H1 (cell line): ENCODE measurements around the gene DUOXA2. TPM values are rescaled to one million over a fixed set of nuclear protein-coding genes. Genes with fewer than 3 reads are reported as not detected.

Source experiments
- CTCF ChIA-PET: fragments of 300-600 bp; sonication (Branson Sonifier 250); formaldehyde crosslinking; loops from one replicate; lab custom pipeline; 2021; ENCODE audit not compliant: partially characterized antibody; lab: Charles Lee
- POLR2A ChIA-PET: fragments of 300-600 bp; sonication (Branson Sonifier 250); formaldehyde crosslinking; loops from one replicate; lab custom pipeline; 2021; ENCODE audit warnings: inconsistent platforms; ENCODE audit not compliant: partially characterized antibody; lab: Charles Lee
- DNase-seq, 2 experiments: peaks; one replicate each; pipeline versions ENCODE4 v3.0.0 to v3.0.0-alpha.2; 2010 to 2022; ENCODE audit warnings: low spot score in 2 of 2, low read depth in 1 of 2, mixed read lengths in 1 of 2
- FAIRE-seq: peaks from 2 replicates; lab custom pipeline; 2011; peaks lifted over from hg19 to GRCh38; lab: Jason Lieb, UNC
- H2AFZ ChIP-seq: 2 replicates; pipeline ENCODE4 v1.8.1; 2012; ENCODE audit warnings: low read length, inconsistent platforms
- H2AK5ac ChIP-seq: 2 replicates; pipeline ENCODE4 v1.6.1; 2013; ENCODE audit warnings: low read depth, low read length
- H2BK120ac ChIP-seq: replicated peaks from 2 replicates; pipeline ENCODE3; 2013; ENCODE audit warnings: low read depth, low read length, inconsistent platforms
- H2BK12ac ChIP-seq: 2 replicates; pipeline ENCODE4 v1.6.1; 2013; ENCODE audit warnings: low read depth, low read length
- H2BK15ac ChIP-seq: 2 replicates; pipeline ENCODE4 v1.6.1; 2013; ENCODE audit warnings: low read length
- H2BK20ac ChIP-seq: 2 replicates; pipeline ENCODE4 v1.6.1; 2013; ENCODE audit warnings: low read length
- H2BK5ac ChIP-seq: 2 replicates; pipeline ENCODE4 v1.6.1; 2013; ENCODE audit warnings: low read depth, low read length
- H3K14ac ChIP-seq: 2 replicates; pipeline ENCODE4 v1.6.1; 2013; ENCODE audit warnings: inconsistent platforms; ENCODE audit not compliant: insufficient read length
- H3K18ac ChIP-seq: 2 replicates; pipeline ENCODE4 v1.6.1; 2013; ENCODE audit warnings: low read length; ENCODE audit errors: extremely low read depth
- H3K23ac ChIP-seq: 2 replicates; pipeline ENCODE4 v1.6.1; 2013; ENCODE audit warnings: inconsistent platforms; ENCODE audit not compliant: insufficient read length
- H3K23me2 ChIP-seq: 2 replicates; pipeline ENCODE4 v1.6.1; 2013; ENCODE audit warnings: low read depth, low read length
- H3K27ac ChIP-seq: 2 replicates; pipeline ENCODE4 v1.6.1; 2011; ENCODE audit warnings: low read depth, low read length, inconsistent platforms
- H3K27me3 ChIP-seq, 4 experiments: replicated peaks in 1 of 4; 1 replicate in 1 of 4; 2 replicates in 3 of 4; pipeline versions ENCODE4 v1.6.1 to v1.8.1; 2011 to 2013; ENCODE audit warnings: low read length in 3 of 4, mild to moderate bottlenecking in 3 of 4, inconsistent platforms in 2 of 4, mixed read lengths in 2 of 4, moderate library complexity in 1 of 4; ENCODE audit not compliant: control insufficient read depth in 3 of 4, insufficient read depth in 3 of 4; ENCODE audit errors: extremely low read depth in 1 of 4
- H3K36me3 ChIP-seq, 4 experiments: 2 replicates each; pipeline versions ENCODE4 v1.6.1 to v1.8.1; 2011 to 2013; ENCODE audit warnings: mild to moderate bottlenecking in 4 of 4, low read length in 3 of 4, moderate library complexity in 2 of 4, control low read depth in 1 of 4, inconsistent platforms in 1 of 4; ENCODE audit not compliant: insufficient read depth in 4 of 4, control insufficient read depth in 2 of 4
- H3K4ac ChIP-seq: replicated peaks from 2 replicates; pipeline ENCODE3; 2013; ENCODE audit warnings: low read length, low read depth, mixed read lengths, inconsistent platforms; ENCODE audit not compliant: insufficient read length
- H3K4me1 ChIP-seq, 4 experiments: replicated peaks in 1 of 4; 1 replicate in 1 of 4; 2 replicates in 3 of 4; pipeline versions ENCODE4 v1.6.1 to v1.8.1; 2011 to 2013; ENCODE audit warnings: low read length in 3 of 4, inconsistent platforms in 2 of 4, mixed read lengths in 1 of 4; ENCODE audit not compliant: insufficient read depth in 4 of 4, control insufficient read depth in 3 of 4
- H3K4me2 ChIP-seq, 2 experiments: 2 replicates each; pipeline versions ENCODE4 v1.6.1 to v1.8.1; 2011 to 2013; ENCODE audit warnings: low read depth in 2 of 2, low read length in 2 of 2, control low read depth in 1 of 2, inconsistent platforms in 1 of 2, mild to moderate bottlenecking in 1 of 2; ENCODE audit not compliant: insufficient read depth in 1 of 2
- H3K4me3 ChIP-seq, 4 experiments: fragments of 200-600, 300-600 bp in 1 of 4; sonication (generic), shearing (Covaris generic), sonication (Bioruptor Twin) in 1 of 4; 2 replicates each; pipeline versions ENCODE4 v1.5.1 to v1.8.1; 2011 to 2016; ENCODE audit warnings: low read length in 4 of 4, low read depth in 3 of 4, control low read depth in 2 of 4, inconsistent platforms in 2 of 4, mild to moderate bottlenecking in 2 of 4, mixed read lengths in 1 of 4, moderate library complexity in 1 of 4; ENCODE audit not compliant: insufficient read depth in 2 of 4; ENCODE audit errors: extremely low read depth in 1 of 4
- H3K56ac ChIP-seq: replicated peaks from 2 replicates; pipeline ENCODE3; 2013; ENCODE audit warnings: low read depth, mild to moderate bottlenecking, mixed read lengths, low read length, inconsistent platforms; ENCODE audit not compliant: insufficient read length
- H3K79me1 ChIP-seq: 2 replicates; pipeline ENCODE4 v1.6.1; 2013; ENCODE audit warnings: low read depth, low read length, control low read depth
- H3K79me2 ChIP-seq, 2 experiments: 2 replicates each; pipeline versions ENCODE4 v1.6.1 to v1.8.1; 2012 to 2013; ENCODE audit warnings: low read length in 2 of 2, mild to moderate bottlenecking in 2 of 2, inconsistent platforms in 1 of 2; ENCODE audit not compliant: insufficient read depth in 2 of 2, control insufficient read depth in 1 of 2
- H3K9ac ChIP-seq, 4 experiments: replicated peaks in 1 of 4; 1 replicate in 1 of 4; 2 replicates in 3 of 4; pipeline versions ENCODE4 v1.6.1 to v1.8.1; 2011 to 2013; ENCODE audit warnings: low read depth in 3 of 4, low read length in 3 of 4, control low read depth in 2 of 4, mild to moderate bottlenecking in 2 of 4, moderate library complexity in 2 of 4, inconsistent platforms in 1 of 4; ENCODE audit errors: extremely low read depth in 1 of 4
- H3K9me3 ChIP-seq, 2 experiments: 2 replicates each; pipeline versions ENCODE4 v1.6.1 to v1.8.1; 2012 to 2013; ENCODE audit warnings: mild to moderate bottlenecking in 2 of 2, moderate library complexity in 2 of 2, control low read depth in 1 of 2, inconsistent platforms in 1 of 2, low read depth in 1 of 2, low read length in 1 of 2, mixed read lengths in 1 of 2; ENCODE audit not compliant: insufficient read depth in 2 of 2
- H4K20me1 ChIP-seq, 2 experiments: replicated peaks in 1 of 2; 2 replicates each; pipeline versions ENCODE3 to v1.8.1; 2011 to 2013; ENCODE audit warnings: inconsistent platforms in 2 of 2, low read length in 2 of 2, mild to moderate bottlenecking in 1 of 2; ENCODE audit not compliant: insufficient read depth in 2 of 2, control insufficient read depth in 1 of 2
- H4K5ac ChIP-seq: 2 replicates; pipeline ENCODE4 v1.6.1; 2013; ENCODE audit warnings: low read length, low read depth, mixed read lengths, inconsistent platforms; ENCODE audit not compliant: insufficient read length
- H4K8ac ChIP-seq: 2 replicates; pipeline ENCODE4 v1.8.0; 2013; ENCODE audit warnings: mild to moderate bottlenecking, moderate library complexity, low read length, inconsistent platforms; ENCODE audit not compliant: insufficient read depth; ENCODE audit errors: extremely low read depth
- H4K91ac ChIP-seq: replicated peaks from 2 replicates; pipeline ENCODE3; 2013; ENCODE audit warnings: low read length, mixed read lengths, inconsistent platforms; ENCODE audit not compliant: insufficient read length
- CHD1 ChIP-seq: IDR thresholded peaks from 2 replicates; pipeline ENCODE4 v1.6.1; 2012; ENCODE audit warnings: low read depth, low read length, improper control_type of control experiment
- EZH2 ChIP-seq: fragments of 200-600 bp; sonication (generic); IDR thresholded peaks from 2 replicates; pipeline ENCODE4 v1.7.1; 2012; ENCODE audit warnings: low read depth, mild to moderate bottlenecking, moderate library complexity, low read length, inconsistent platforms; ENCODE audit not compliant: severe bottlenecking
- PHF8 ChIP-seq: fragments of 200-600 bp; sonication (generic); conservative IDR thresholded peaks from 2 replicates; pipeline ENCODE4 v1.7.1; 2012; ENCODE audit warnings: low read depth, mild to moderate bottlenecking, inconsistent platforms, low read length, moderate library complexity
- RNF2 ChIP-seq: fragments of 200-900, 300-1000 bp; sonication (generic); IDR thresholded peaks from 2 replicates; pipeline ENCODE4 v1.7.1; 2016; ENCODE audit warnings: borderline replicate concordance, low read depth, mild to moderate bottlenecking, antibody characterized with exemption, low read length; ENCODE audit not compliant: poor library complexity, severe bottlenecking; ENCODE audit errors: missing control alignments
- SAP30 ChIP-seq: fragments of 300-600 bp; sonication (generic); IDR thresholded peaks from 2 replicates; pipeline ENCODE4 v1.7.1; 2012; ENCODE audit warnings: low read length, moderate library complexity, mild to moderate bottlenecking, inconsistent platforms; ENCODE audit not compliant: insufficient read depth, insufficient replicate concordance
- SP2 ChIP-seq: IDR thresholded peaks from 2 replicates; pipeline ENCODE4 v1.6.1; 2012; ENCODE audit warnings: mild to moderate bottlenecking, low read length, inconsistent platforms
- SP4 ChIP-seq: IDR thresholded peaks from 2 replicates; pipeline ENCODE4 v1.6.1; 2012; ENCODE audit warnings: low read length, inconsistent platforms
- TAF1 ChIP-seq: IDR thresholded peaks from 2 replicates; pipeline ENCODE4 v1.6.1; 2011; ENCODE audit warnings: mild to moderate bottlenecking, low read depth, low read length
- WGBS, 2 experiments: shearing (Covaris generic) in 1 of 2; methylation state at CpG; one replicate each; pipeline versions ENCODE4 v1.1.6 to v1.1.7; 2013 to 2015; ENCODE audit warnings: low lambda C conversion rate in 2 of 2, mixed read lengths in 2 of 2, inconsistent platforms in 1 of 2, low coverage in 1 of 2, missing lambda C conversion rate in 1 of 2; ENCODE audit not compliant: insufficient replicate concordance in 2 of 2, insufficient coverage in 1 of 2, insufficient read length in 1 of 2; ENCODE audit errors: extremely low coverage in 1 of 2, missing lambda C conversion rate in 1 of 2; 5-methylcytosine and 5-hydroxymethylcytosine counted together
- polyA plus RNA-seq, 7 experiments: library from polyadenylated mRNA; depleted of rRNA in 3 of 7; stranded (reverse) in 5 of 7; unstranded in 2 of 7; fragments of >200 nt in 5 of 7; fragments of 200-250 nt in 2 of 7; gene quantifications; 1 replicate in 5 of 7; 2 replicates in 1 of 7; 4 replicates in 1 of 7; pipeline versions ENCODE4 v1.2.1 to v1.2.3, GENCODE V29; 2011 to 2013; ENCODE audit warnings: missing spikeins in 2 of 7, mixed read lengths in 2 of 7
- total RNA-seq: library from RNA; stranded (reverse); fragmentation: NEBNext Ultra II Directional; extraction: Animal tissue kit (Norgen Biotek cat#: 25700); gene quantifications from 2 replicates; pipeline ENCODE4 v1.2.1, GENCODE V29; 2021
- TF ChIP-seq, protein P1 (sequence below): IDR thresholded peaks from 2 replicates; pipeline ENCODE4 v1.6.1; 2012; ENCODE audit warnings: low read length, inconsistent platforms

DUOXA2 gene
- total and polyA plus RNA-seq, 2 of the 8 experiments (the other 6 are each of a cell fraction or from before 2014, with no cell fraction given): 0.05 TPM; not detected in 1

DNA sequence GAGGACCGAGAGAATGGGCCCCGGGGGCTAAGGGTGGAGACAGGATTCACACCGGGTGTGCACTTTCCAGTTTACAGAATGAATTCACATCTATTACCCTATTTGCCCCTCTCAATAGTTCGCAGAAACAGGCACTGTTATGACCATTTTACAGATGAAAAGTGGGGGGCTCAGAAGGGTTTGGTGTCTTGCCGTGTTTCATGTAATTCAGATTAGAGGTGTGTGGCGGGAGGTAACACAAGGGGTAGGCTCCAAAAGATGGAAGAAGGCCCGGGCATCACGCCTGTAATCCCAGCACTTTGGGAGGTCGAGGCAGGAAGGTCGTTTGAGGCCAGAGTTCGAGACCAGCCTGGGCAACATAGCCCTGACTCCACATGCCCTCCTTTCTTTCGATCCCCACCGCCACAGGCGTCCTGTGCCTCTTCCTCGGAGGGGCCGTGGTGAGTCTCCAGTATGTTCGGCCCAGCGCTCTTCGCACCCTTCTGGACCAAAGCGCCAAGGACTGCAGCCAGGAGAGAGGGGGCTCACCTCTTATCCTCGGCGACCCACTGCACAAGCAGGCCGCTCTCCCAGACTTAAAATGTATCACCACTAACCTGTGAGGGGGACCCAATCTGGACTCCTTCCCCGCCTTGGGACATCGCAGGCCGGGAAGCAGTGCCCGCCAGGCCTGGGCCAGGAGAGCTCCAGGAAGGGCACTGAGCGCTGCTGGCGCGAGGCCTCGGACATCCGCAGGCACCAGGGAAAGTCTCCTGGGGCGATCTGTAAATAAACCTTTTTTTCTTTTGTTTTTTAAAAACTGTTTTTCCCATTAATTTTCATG lies 3.4 kb downstream of the DUOXA2 start:
- no peak overlapping the region for H4K91ac ChIP-seq
- H3K9ac ChIP-seq: no peak overlapping the region
- no peaks in the 10 kb centered on the region for H3K79me2 ChIP-seq
- no peak overlapping the region for H4K5ac ChIP-seq
- H3K23ac ChIP-seq: no peak overlapping the region
- ChIA-PET POLR2A (interaction anchor here (1.1 kb wide), 1 partner anchor 38 kb away, joined by 3 read pairs; no protein-coding TSS in a partner anchor), CTCF (interaction anchor here (0.6 to 2.7 kb wide), 44 partner anchors 8 to 573 kb away, joined by 3 to 38 read pairs (median 4); partner anchors contain the start of genes DUOX1 and DUOXA1)
- H3K4me2 ChIP-seq: peak overlapping the region; percentile 4 to 65
- no peak overlapping the region for H2BK20ac ChIP-seq
- no peak overlapping the region for H3K14ac ChIP-seq
- peaks cover 21 to 39% of the 10 kb centered on the region in 2 experiments for H4K20me1 ChIP-seq
- H3K9me3 ChIP-seq: no peaks in the 10 kb centered on the region; a peak in 1 of 4 replicates
- no peak overlapping the region; the same call in 1 of the 2 replicates for H2BK12ac ChIP-seq
- FAIRE-seq: no peak
- no peak overlapping the region for H2BK120ac ChIP-seq
- no peak overlapping the region for H2BK5ac ChIP-seq
- no peak overlapping the region for H3K56ac ChIP-seq
- no peak for DNase-seq
- H3K18ac ChIP-seq: no peak overlapping the region
- no peak overlapping the region for H4K8ac ChIP-seq
- H3K36me3 ChIP-seq: peaks cover 0 to 4% (median 0%) of the 10 kb centered on the region in 4 experiments; a peak in 1 of 8 replicates
- H2AFZ ChIP-seq: no peak overlapping the region
- peak overlapping the region in 3 of 4 experiments; percentile 21 to 54 (median 38); a peak in 4 of 8 replicates for H3K4me3 ChIP-seq
- no peak overlapping the region for H3K27ac ChIP-seq
- H3K4ac ChIP-seq: no peak overlapping the region
- H2AK5ac ChIP-seq: no peak overlapping the region
- peaks cover 6% of the 10 kb centered on the region; the same call in 1 of the 2 replicates for H3K23me2 ChIP-seq
- H3K79me1 ChIP-seq: no peaks in the 10 kb centered on the region
- peaks cover 0 to 23% (median 20%) of the 10 kb centered on the region in 4 experiments; a peak in 6 of 7 replicates for H3K4me1 ChIP-seq
- no peak overlapping the region for H2BK15ac ChIP-seq
- H3K27me3 ChIP-seq: peaks cover 54 to 65% (median 58%) of the 10 kb centered on the region in 4 experiments
- WGBS, 2 experiments: 25% methylated on average over 33 of the region's 33 CpGs; no CpG with 5 or more reads in 1 of the 2 experiments
- TF ChIP-seq TAF1: no peak
- TF ChIP-seq SAP30: no peak
- TF ChIP-seq, protein P1, sequence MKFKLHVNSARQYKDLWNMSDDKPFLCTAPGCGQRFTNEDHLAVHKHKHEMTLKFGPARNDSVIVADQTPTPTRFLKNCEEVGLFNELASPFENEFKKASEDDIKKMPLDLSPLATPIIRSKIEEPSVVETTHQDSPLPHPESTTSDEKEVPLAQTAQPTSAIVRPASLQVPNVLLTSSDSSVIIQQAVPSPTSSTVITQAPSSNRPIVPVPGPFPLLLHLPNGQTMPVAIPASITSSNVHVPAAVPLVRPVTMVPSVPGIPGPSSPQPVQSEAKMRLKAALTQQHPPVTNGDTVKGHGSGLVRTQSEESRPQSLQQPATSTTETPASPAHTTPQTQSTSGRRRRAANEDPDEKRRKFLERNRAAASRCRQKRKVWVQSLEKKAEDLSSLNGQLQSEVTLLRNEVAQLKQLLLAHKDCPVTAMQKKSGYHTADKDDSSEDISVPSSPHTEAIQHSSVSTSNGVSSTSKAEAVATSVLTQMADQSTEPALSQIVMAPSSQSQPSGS: no peak
- no peak for TF ChIP-seq CHD1
- TF ChIP-seq EZH2: peak; percentile 71
- no peak for TF ChIP-seq SP4
- TF ChIP-seq SP2: no peak
- TF ChIP-seq PHF8: no peak
- peak; percentile 65 for TF ChIP-seq RNF2
